Type B pancreatic cell (in vitro differentiated cells): Measurements from ENCODE around the gene PHC3. TPM values are rescaled to one million over a fixed set of nuclear protein-coding genes. Genes with fewer than 3 reads are reported as not detected.

Experiments used
- DNase-seq: peaks from one replicate; pipeline ENCODE4 v3.0.0; 2021; ENCODE audit warnings: mixed read lengths; ENCODE audit not compliant: unreplicated experiment; ENCODE audit errors: extremely low spot score
- H3K27ac Mint-ChIP-seq: 2 replicates; pipeline ENCODE4 v1.8.0; 2021; ENCODE audit warnings: mild to moderate bottlenecking, mixed read lengths
- H3K27me3 Mint-ChIP-seq: 2 replicates; pipeline ENCODE4 v1.8.0; 2021; ENCODE audit warnings: mixed read lengths
- H3K36me3 Mint-ChIP-seq: 2 replicates; pipeline ENCODE4 v1.8.0; 2021; ENCODE audit warnings: mixed read lengths
- H3K4me1 Mint-ChIP-seq: one replicate; pipeline ENCODE4 v1.8.0; 2021; ENCODE audit warnings: mixed read lengths; ENCODE audit not compliant: unreplicated experiment
- H3K4me3 Mint-ChIP-seq: 2 replicates; pipeline ENCODE4 v1.8.0; 2021; ENCODE audit warnings: mild to moderate bottlenecking, mixed read lengths
- H3K9me3 Mint-ChIP-seq: 2 replicates; pipeline ENCODE4 v1.8.0; 2021; ENCODE audit warnings: mixed read lengths
- CTCF ChIP-seq: fragments of 200-600 bp; sonication (generic); conservative IDR thresholded peaks from 2 replicates; pipeline ENCODE4 v1.5.0; 2021; ENCODE audit warnings: antibody characterized with exemption, mild to moderate bottlenecking
- total RNA-seq: library from RNA; stranded (reverse); gene quantifications from 2 replicates; pipeline ENCODE4 v1.2.1, GENCODE V29; 2021; ENCODE audit warnings: low replicate concordance

The PHC3 gene
- total RNA-seq, 1 donor from 2014 or later, result 49.3 TPM

DNA sequence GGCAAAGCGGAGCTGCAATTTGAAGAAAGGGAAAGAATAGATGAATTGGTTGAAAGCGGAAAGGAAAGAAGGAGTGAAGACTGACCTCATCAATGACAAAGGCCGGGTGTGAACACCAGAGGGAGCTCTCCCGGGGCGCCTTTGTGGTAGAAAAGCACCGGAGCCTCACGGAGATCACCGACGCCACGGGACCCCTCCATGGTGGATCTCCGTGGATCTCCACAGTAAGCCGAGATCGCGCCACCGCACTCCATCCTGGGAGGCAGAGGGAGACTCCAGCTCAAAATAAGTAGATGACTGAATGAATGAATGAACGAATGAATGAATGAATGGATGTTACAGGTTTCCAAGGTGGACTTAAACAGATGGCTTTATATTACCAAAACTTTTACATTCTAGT lies 118.8 kb downstream of the PHC3 start:
- H3K36me3 Mint-ChIP-seq, result no peaks in the 10 kb centered on the region
- H3K27ac Mint-ChIP-seq, result no peak overlapping the region
- DNase-seq, result no peak
- no peaks in the 10 kb centered on the region for H3K9me3 Mint-ChIP-seq
- H3K27me3 Mint-ChIP-seq, result no peaks in the 10 kb centered on the region
- no peak for TF ChIP-seq CTCF
- H3K4me3 Mint-ChIP-seq, result no peak overlapping the region
- no peaks in the 10 kb centered on the region for H3K4me1 Mint-ChIP-seq

- TF ChIP-seq CTCF, result no peak
- Mint-ChIP-seq H3K4me3 (no peak overlapping the region), H3K36me3 (no peaks in the 10 kb centered on the region), H3K4me1 (no peaks in the 10 kb centered on the region), H3K9me3 (no peaks in the 10 kb centered on the region), H3K27me3 (no peaks in the 10 kb centered on the region), H3K27ac (no peak overlapping the region)
- DNase-seq, result no peak
Measured at GRCh38 chr3:170062068-170062467, 119.5 kb downstream of the PHC3 start.

DNA sequence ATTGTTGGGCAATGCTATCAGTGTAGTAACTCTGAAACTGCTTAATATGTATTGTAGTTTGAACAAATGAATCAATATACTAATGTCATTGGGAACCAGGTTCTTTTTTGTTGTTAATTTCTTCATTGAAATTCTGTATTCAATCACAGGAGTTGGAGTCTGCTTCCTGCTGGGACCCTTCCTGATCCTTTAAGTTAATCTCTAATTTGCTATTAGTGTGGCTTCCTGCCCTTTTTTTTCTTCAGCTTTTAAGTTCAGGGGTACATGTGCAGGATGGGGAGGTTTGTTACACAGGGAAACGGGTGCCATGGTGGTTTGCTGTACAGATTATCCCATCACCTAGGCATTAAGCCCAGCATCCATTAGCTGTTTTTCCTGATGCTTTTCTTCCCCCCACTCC lies 122.1 kb downstream of the PHC3 start:
- no peaks in the 10 kb centered on the region for H3K4me1 Mint-ChIP-seq
- no peak for TF ChIP-seq CTCF
- H3K27ac Mint-ChIP-seq, result no peak overlapping the region
- no peak overlapping the region for H3K4me3 Mint-ChIP-seq
- H3K27me3 Mint-ChIP-seq, result no peaks in the 10 kb centered on the region
- no peaks in the 10 kb centered on the region for H3K9me3 Mint-ChIP-seq
- no peak for DNase-seq
- H3K36me3 Mint-ChIP-seq, result no peaks in the 10 kb centered on the region

DNA sequence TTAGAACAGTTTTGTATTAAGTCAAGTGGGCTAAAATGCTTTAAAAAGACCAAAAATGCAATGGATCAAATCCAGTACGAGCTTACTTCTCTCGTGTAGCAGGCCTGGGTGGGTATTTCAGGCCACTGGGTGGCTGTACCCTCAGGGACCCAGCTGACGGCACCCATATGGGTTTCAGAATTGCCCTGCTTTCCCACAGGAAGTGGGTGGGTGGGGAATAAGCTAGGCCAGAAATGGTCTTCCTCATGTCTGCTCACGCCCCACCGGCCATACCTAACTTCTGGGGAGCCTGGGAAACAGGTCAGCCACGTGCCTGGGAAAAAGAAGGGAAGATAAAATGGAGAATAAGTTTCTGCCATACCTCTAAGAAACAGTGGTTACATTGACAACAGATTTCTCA lies 123.4 kb downstream of the PHC3 start:
- no peak for DNase-seq
- Mint-ChIP-seq H3K9me3 (no peaks in the 10 kb centered on the region), H3K4me1 (no peaks in the 10 kb centered on the region), H3K27me3 (no peaks in the 10 kb centered on the region), H3K4me3 (no peak overlapping the region), H3K27ac (no peak overlapping the region), H3K36me3 (no peaks in the 10 kb centered on the region)
- no peak for TF ChIP-seq CTCF

DNA sequence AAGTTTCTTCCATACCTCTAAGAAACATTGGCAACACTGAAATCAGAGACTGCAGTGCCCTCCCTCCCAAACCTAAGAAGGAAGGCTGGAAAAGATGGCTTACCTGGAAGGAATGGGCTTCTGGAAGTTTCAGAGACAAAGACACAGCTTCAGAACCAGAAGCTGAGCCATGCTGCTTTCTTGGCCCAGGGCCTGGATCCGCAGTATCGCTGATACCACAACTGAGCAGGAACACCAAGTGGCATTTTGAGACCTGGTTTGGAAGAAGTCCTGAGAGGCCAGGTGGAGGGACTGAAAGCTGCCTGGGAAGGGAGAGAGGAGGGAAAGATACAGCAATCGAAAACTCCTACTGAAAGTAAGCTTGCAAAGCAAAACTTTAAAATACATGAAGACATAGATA lies 124.0 kb downstream of the PHC3 start:
- Mint-ChIP-seq H3K27ac (no peak overlapping the region), H3K9me3 (no peaks in the 10 kb centered on the region), H3K4me3 (no peak overlapping the region), H3K4me1 (no peaks in the 10 kb centered on the region), H3K27me3 (no peaks in the 10 kb centered on the region), H3K36me3 (no peaks in the 10 kb centered on the region)
- no peak for TF ChIP-seq CTCF
- DNase-seq, result no peak
